ENCODE data around the gene CRADD. TPM values are rescaled to one million over a fixed set of nuclear protein-coding genes. Genes with fewer than 3 reads are reported as not detected.

CRADD gene
- total RNA-seq, 4 donors from 2014 or later: 23.5 to 35.3 (median 26.1) TPM

DNA sequence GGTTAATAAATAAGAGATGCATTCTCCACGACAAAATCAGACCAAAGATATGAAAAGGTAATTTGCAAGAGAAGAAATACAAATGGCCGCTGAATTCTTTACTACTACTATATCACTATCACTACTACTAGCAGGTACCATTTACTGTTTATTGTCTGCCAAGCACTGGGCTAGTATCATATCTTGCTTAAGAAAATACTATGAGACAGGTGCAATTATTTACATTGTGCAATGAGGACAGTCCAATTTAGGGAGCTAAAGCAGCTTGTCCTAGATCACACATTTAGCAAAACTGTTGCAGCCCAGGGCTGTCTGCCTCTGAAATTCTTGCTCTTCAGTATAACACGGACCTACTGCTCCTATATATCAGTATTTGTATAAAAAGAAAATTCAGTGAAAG lies 52.8 kb downstream of the CRADD start:
- H3K27ac ChIP-seq (replicated peaks in 1 of 4): no peak overlapping the region
- TF ChIP-seq, protein P1, sequence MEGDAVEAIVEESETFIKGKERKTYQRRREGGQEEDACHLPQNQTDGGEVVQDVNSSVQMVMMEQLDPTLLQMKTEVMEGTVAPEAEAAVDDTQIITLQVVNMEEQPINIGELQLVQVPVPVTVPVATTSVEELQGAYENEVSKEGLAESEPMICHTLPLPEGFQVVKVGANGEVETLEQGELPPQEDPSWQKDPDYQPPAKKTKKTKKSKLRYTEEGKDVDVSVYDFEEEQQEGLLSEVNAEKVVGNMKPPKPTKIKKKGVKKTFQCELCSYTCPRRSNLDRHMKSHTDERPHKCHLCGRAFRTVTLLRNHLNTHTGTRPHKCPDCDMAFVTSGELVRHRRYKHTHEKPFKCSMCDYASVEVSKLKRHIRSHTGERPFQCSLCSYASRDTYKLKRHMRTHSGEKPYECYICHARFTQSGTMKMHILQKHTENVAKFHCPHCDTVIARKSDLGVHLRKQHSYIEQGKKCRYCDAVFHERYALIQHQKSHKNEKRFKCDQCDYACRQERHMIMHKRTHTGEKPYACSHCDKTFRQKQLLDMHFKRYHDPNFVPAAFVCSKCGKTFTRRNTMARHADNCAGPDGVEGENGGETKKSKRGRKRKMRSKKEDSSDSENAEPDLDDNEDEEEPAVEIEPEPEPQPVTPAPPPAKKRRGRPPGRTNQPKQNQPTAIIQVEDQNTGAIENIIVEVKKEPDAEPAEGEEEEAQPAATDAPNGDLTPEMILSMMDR (IDR thresholded peaks at IDR 0.05): no peak
- TF ChIP-seq POLR2AphosphoS5 (IDR thresholded peaks at IDR 0.05) (no peak), POLR2A (IDR thresholded peaks at IDR 0.05; ENCODE audit: low read depth) (no peak), EP300 (IDR thresholded peaks at IDR 0.05) (no peak)
- no peak for DNase-seq (ENCODE audit: extremely low spot score)
- WGBS: 92% methylated on average over 3 of the region's 3 CpGs
- intact Hi-C loops (cut with DNase I): no loop called here
- H3K27me3 ChIP-seq: no peaks in the 10 kb centered on the region
- H3K4me3 ChIP-seq: no peak overlapping the region
- H3K4me1 ChIP-seq: peaks cover 0 to 17% (median 11%) of the 10 kb centered on the region in 4 donors
- H3K36me3 ChIP-seq: no peaks in the 10 kb centered on the region
- H3K9me3 ChIP-seq: no peaks in the 10 kb centered on the region

DNA sequence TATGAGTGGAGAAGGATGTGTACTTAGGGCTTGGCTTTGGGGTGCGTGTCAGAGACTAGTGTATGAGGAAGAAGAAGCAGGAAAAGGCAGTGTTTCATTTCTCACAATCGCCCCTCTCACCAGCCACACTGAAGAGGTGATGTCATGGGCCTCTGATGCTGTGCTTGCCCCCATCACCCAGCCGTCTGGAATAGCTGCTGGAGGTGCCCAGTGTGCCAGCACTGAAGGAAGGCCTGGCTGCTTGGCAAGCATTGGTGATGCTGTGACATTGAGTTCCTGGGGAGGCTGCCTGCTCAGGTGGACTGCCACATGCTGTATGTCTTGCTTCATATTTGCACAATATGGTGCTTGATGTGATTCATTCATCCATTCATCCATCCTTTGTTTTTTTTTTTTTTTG lies 56.2 kb downstream of the CRADD start:
- intact Hi-C loops (cut with DNase I): no loop called here
- TF ChIP-seq POLR2AphosphoS5 (IDR thresholded peaks at IDR 0.05) (no peak), EP300 (IDR thresholded peaks at IDR 0.05) (no peak), POLR2A (IDR thresholded peaks at IDR 0.05; ENCODE audit: low read depth) (no peak)
- TF ChIP-seq, protein P1 (IDR thresholded peaks at IDR 0.05): no peak
- 66% methylated on average over 3 of the region's 3 CpGs for WGBS
- Histone ChIP-seq H3K4me3 (no peak overlapping the region), H3K4me1 (peaks cover 8 to 19% (median 13%) of the 10 kb centered on the region in 4 donors), H3K27me3 (no peaks in the 10 kb centered on the region), H3K27ac (replicated peaks in 1 of 4) (no peak overlapping the region), H3K9me3 (no peaks in the 10 kb centered on the region), H3K36me3 (no peaks in the 10 kb centered on the region)
- no peak for DNase-seq (ENCODE audit: extremely low spot score)

DNA sequence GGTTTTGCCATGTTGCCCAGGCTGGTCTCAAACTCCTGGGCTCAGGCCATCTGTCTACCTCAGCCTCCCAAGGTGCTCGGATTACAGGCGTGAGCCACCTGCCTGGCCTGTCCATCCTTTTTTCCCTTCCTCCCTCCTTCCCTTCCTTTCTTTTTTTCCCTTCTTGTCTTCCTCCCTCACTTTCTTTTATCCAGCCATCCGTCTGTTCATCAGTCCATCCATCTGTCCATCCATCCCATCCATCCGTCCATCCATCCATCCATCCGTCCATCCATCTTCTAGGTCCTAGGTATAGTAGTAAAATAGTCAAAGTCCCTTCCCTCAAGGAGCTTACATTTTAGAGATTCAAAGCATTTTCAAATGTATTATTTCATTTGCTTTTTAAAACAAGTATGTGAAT lies 56.8 kb downstream of the CRADD start:
- Histone ChIP-seq H3K27me3 (no peaks in the 10 kb centered on the region), H3K4me1 (peaks cover 9 to 25% (median 19%) of the 10 kb centered on the region in 4 donors), H3K27ac (replicated peaks in 1 of 4) (no peak overlapping the region), H3K36me3 (no peaks in the 10 kb centered on the region), H3K9me3 (no peaks in the 10 kb centered on the region), H3K4me3 (no peak overlapping the region)
- intact Hi-C loops (cut with DNase I): no loop called here
- 98% methylated on average over 5 of the region's 5 CpGs for WGBS
- TF ChIP-seq POLR2AphosphoS5 (IDR thresholded peaks at IDR 0.05): no peak
- no peak for DNase-seq (ENCODE audit: extremely low spot score)

DNA sequence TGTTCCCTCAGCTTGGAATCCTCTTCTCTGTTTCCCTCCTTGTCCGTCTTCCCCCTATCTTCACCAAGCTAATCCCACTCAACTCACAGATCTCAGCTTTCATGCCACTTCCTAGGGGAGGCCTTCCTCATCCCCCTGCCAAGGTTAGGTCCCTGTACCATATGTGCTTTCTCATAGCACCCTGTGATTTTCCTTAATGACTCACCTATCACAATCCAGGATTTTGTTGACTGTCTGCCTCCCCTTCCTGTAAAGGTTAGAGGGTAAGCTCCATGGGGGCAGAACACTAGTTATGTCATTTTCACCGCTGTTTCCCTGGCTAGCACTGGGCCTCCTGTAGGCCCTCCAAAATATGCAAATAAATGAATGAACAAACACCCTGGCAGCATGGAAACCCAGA lies 57.6 kb downstream of the CRADD start:
- H3K9me3 ChIP-seq: no peaks in the 10 kb centered on the region
- no peak overlapping the region for H3K27ac ChIP-seq (replicated peaks in 1 of 4)
- WGBS: 100% methylated on average over 2 of the region's 2 CpGs
- intact Hi-C loops (cut with DNase I): no loop called here
- DNase-seq (ENCODE audit: extremely low spot score): no peak
- H3K27me3 ChIP-seq: no peaks in the 10 kb centered on the region
- no peak for TF ChIP-seq POLR2AphosphoS5 (IDR thresholded peaks at IDR 0.05)
- TF ChIP-seq, protein P1 (IDR thresholded peaks at IDR 0.05): no peak
- TF ChIP-seq EP300 (IDR thresholded peaks at IDR 0.05): no peak
- no peak overlapping the region for H3K4me3 ChIP-seq
- peaks cover 18 to 34% (median 26%) of the 10 kb centered on the region in 4 donors for H3K4me1 ChIP-seq
- no peaks in the 10 kb centered on the region for H3K36me3 ChIP-seq

DNA sequence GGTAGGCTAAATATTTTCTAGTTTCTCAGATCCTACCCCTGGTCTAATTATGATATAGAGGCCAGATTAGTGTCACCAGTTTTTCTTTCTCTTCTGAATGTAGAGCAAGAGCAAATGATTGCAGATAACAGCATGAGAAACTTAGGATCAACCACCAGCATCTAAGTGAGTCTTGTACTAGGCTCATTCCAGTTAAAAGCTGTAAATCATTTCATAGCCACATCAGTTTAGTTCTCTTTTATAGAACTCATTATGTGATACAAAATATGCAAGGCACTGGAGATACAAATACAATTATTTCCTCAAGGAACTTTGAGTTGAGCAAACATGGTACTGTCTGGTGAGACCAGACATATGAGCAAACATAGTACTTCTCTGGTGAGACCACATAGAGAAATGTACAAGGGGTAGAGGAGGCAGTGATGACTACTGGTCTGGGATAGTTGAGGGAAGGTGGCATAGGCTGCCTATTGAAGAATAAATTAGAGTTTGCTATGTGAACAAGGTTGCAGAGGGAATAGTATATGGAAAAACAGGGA lies 59.5 kb downstream of the CRADD start:
- no peak overlapping the region for H3K27ac ChIP-seq (replicated peaks in 1 of 4)
- intact Hi-C loops (cut with DNase I): no loop called here

More for the DNA sequence above, 59.5 kb downstream of the CRADD start:
- DNase-seq (ENCODE audit: extremely low spot score): no peak
- no peak for TF ChIP-seq POLR2AphosphoS5 (IDR thresholded peaks at IDR 0.05)
- TF ChIP-seq, protein P1 (IDR thresholded peaks at IDR 0.05): no peak
- TF ChIP-seq POLR2A (IDR thresholded peaks at IDR 0.05; ENCODE audit: low read depth): no peak
- TF ChIP-seq EP300 (IDR thresholded peaks at IDR 0.05): no peak
- Histone ChIP-seq H3K36me3 (no peaks in the 10 kb centered on the region), H3K4me1 (peaks cover 19 to 52% (median 41%) of the 10 kb centered on the region in 4 donors), H3K9me3 (no peaks in the 10 kb centered on the region), H3K27me3 (no peaks in the 10 kb centered on the region), H3K4me3 (no peak overlapping the region)
